ENCODE results near the gene PARL. TPM values are rescaled to one million over a fixed set of nuclear protein-coding genes. Genes with fewer than 3 reads are reported as not detected.

The PARL gene
- total RNA-seq, 1 experiment from 2014 or later = 91.3 TPM

GRCh38 chr3:183808355-183808754 is 76.3 kb downstream of the PARL start:
- TF ChIP-seq CTCF (IDR thresholded peaks at IDR 0.05; ENCODE audit: insufficient read depth in 1 of 2, low read depth in 1 of 2, low read length in 1 of 2, severe bottlenecking in 1 of 2, unreplicated experiment in 1 of 2) = no peak
- H3K4me1 Mint-ChIP-seq (ENCODE audit: low read depth, unreplicated experiment) = no peaks in the 10 kb centered on the region
- intact Hi-C loops (cut with micrococcal nuclease; ENCODE audit: unreplicated experiment) = no loop called here
- no peak overlapping the region for H3K4me3 ChIP-seq (ENCODE audit: low read depth, low read length)
- ChIA-PET CTCF (no interaction called here), POLR2A (no interaction called here)
- H3K4me3 Mint-ChIP-seq (ENCODE audit: unreplicated experiment) = no peak overlapping the region
- H3K27me3 Mint-ChIP-seq (ENCODE audit: insufficient read depth, unreplicated experiment) = no peaks in the 10 kb centered on the region
- H3K36me3 ChIP-seq (ENCODE audit: control insufficient read depth, insufficient read depth, low read length) = peaks cover 5% of the 10 kb centered on the region
- no peaks in the 10 kb centered on the region for H3K9me3 ChIP-seq
- H3K9me3 Mint-ChIP-seq (ENCODE audit: unreplicated experiment) = no peaks in the 10 kb centered on the region
- DNase-seq = no peak
- H3K27me3 ChIP-seq (replicated peaks; ENCODE audit: control insufficient read depth, insufficient read depth, low read length) = no peaks in the 10 kb centered on the region
- no peak overlapping the region for H3K27ac Mint-ChIP-seq (ENCODE audit: unreplicated experiment)
- no TSS peak for BruUV-seq (replicated peaks)
- peaks cover 62% of the 10 kb centered on the region for H3K36me3 Mint-ChIP-seq (ENCODE audit: insufficient read depth, unreplicated experiment)
- H3K4me1 ChIP-seq = no peaks in the 10 kb centered on the region

GRCh38 chr3:183807881-183808280 is 76.8 kb downstream of the PARL start:
- DNase-seq = no peak
- BruUV-seq (replicated peaks) = no TSS peak
- no peaks in the 10 kb centered on the region for H3K4me1 ChIP-seq
- H3K27me3 Mint-ChIP-seq (ENCODE audit: insufficient read depth, unreplicated experiment) = no peaks in the 10 kb centered on the region
- H3K27me3 ChIP-seq (replicated peaks; ENCODE audit: control insufficient read depth, insufficient read depth, low read length) = no peaks in the 10 kb centered on the region
- ChIA-PET CTCF (no interaction called here), POLR2A (no interaction called here)
- no peak overlapping the region for H3K4me3 ChIP-seq (ENCODE audit: low read depth, low read length)
- peaks cover 62% of the 10 kb centered on the region for H3K36me3 Mint-ChIP-seq (ENCODE audit: insufficient read depth, unreplicated experiment)
- no peaks in the 10 kb centered on the region for H3K9me3 ChIP-seq
- H3K4me3 Mint-ChIP-seq (ENCODE audit: unreplicated experiment) = no peak overlapping the region
- H3K9me3 Mint-ChIP-seq (ENCODE audit: unreplicated experiment) = no peaks in the 10 kb centered on the region
- no peaks in the 10 kb centered on the region for H3K4me1 Mint-ChIP-seq (ENCODE audit: low read depth, unreplicated experiment)
- peaks cover 7% of the 10 kb centered on the region for H3K36me3 ChIP-seq (ENCODE audit: control insufficient read depth, insufficient read depth, low read length)
- H3K27ac Mint-ChIP-seq (ENCODE audit: unreplicated experiment) = no peak overlapping the region
- no peak for TF ChIP-seq CTCF (IDR thresholded peaks at IDR 0.05; ENCODE audit: insufficient read depth in 1 of 2, low read depth in 1 of 2, low read length in 1 of 2, severe bottlenecking in 1 of 2, unreplicated experiment in 1 of 2)
- intact Hi-C loops (cut with micrococcal nuclease; ENCODE audit: unreplicated experiment) = no loop called here

GRCh38 chr3:183807209-183807728 is 77.4 kb downstream of the PARL start:
- H3K4me3 ChIP-seq (ENCODE audit: low read depth, low read length) = no peak overlapping the region
- no peaks in the 10 kb centered on the region for H3K9me3 Mint-ChIP-seq (ENCODE audit: unreplicated experiment)
- no peak overlapping the region for H3K27ac Mint-ChIP-seq (ENCODE audit: unreplicated experiment)
- no peaks in the 10 kb centered on the region for H3K4me1 Mint-ChIP-seq (ENCODE audit: low read depth, unreplicated experiment)
- BruUV-seq (replicated peaks) = no TSS peak
- ChIA-PET POLR2A (no interaction called here), CTCF (no interaction called here)
- TF ChIP-seq CTCF (IDR thresholded peaks at IDR 0.05; ENCODE audit: insufficient read depth in 1 of 2, low read depth in 1 of 2, low read length in 1 of 2, severe bottlenecking in 1 of 2, unreplicated experiment in 1 of 2) = no peak
- no peak for DNase-seq
- H3K36me3 Mint-ChIP-seq (ENCODE audit: insufficient read depth, unreplicated experiment) = peaks cover 63% of the 10 kb centered on the region
- no peak overlapping the region for H3K4me3 Mint-ChIP-seq (ENCODE audit: unreplicated experiment)
- H3K4me1 ChIP-seq = no peaks in the 10 kb centered on the region
- H3K27me3 ChIP-seq (replicated peaks; ENCODE audit: control insufficient read depth, insufficient read depth, low read length) = no peaks in the 10 kb centered on the region
- H3K27me3 Mint-ChIP-seq (ENCODE audit: insufficient read depth, unreplicated experiment) = no peaks in the 10 kb centered on the region
- H3K9me3 ChIP-seq = no peaks in the 10 kb centered on the region
- intact Hi-C loops (cut with micrococcal nuclease; ENCODE audit: unreplicated experiment) = no loop called here
- H3K36me3 ChIP-seq (ENCODE audit: control insufficient read depth, insufficient read depth, low read length) = peaks cover 7% of the 10 kb centered on the region
